HG03558 (cell line): ENCODE data around the gene PDGFB.

Source experiments
- ATAC-seq: cut with Tn5 transposase; IDR thresholded peaks from one replicate; pipeline ENCODE4 v1.9.1; 2021; ENCODE audit warnings: moderate number of reproducible peaks; ENCODE audit not compliant: unreplicated experiment; ENCODE audit errors: extremely low read depth

PDGFB gene

GRCh38 chr22:39178206-39179111, 66.3 kb downstream of the PDGFB start:
- no peak for ATAC-seq

GRCh38 chr22:39177791-39178190, 67.0 kb downstream of the PDGFB start:
- ATAC-seq = no peak

- ATAC-seq = no peak
Measured at GRCh38 chr22:39177456-39177775, 67.4 kb downstream of the PDGFB start.

GRCh38 chr22:39176714-39177455, 67.9 kb downstream of the PDGFB start:
- no peak for ATAC-seq

- ATAC-seq = no peak
Measured at GRCh38 chr22:39176143-39176713, 68.6 kb downstream of the PDGFB start.

- no peak for ATAC-seq
Measured at GRCh38 chr22:39175353-39176142, 69.2 kb downstream of the PDGFB start.

- no peak for ATAC-seq
Measured at GRCh38 chr22:39174498-39175352, 70.1 kb downstream of the PDGFB start.

GRCh38 chr22:39173787-39174497, 70.8 kb downstream of the PDGFB start:
- ATAC-seq = no peak
